Smooth muscle cell (in vitro differentiated cells): Measurements from ENCODE around the gene GJB4. TPM values are rescaled to one million over a fixed set of nuclear protein-coding genes. Genes with fewer than 3 reads are reported as not detected.

Experiments
- DNase-seq: peaks from one replicate; lab custom pipeline; 2025; ENCODE audit not compliant: unreplicated experiment; lab: John Stamatoyannopoulos, UW
- H2AFZ ChIP-seq: fragments of 200-600 bp; sonication (generic); 2 replicates; pipeline ENCODE4 v1.6.0; 2016; ENCODE audit warnings: antibody characterized with exemption, low read depth, mild to moderate bottlenecking
- H3F3A ChIP-seq: fragments of 200-600 bp; sonication (generic); 2 replicates; pipeline ENCODE4 v1.6.0; 2017; ENCODE audit warnings: antibody characterized with exemption, low read depth
- H3K27ac ChIP-seq: fragments of 200-600 bp; sonication (generic); 2 replicates; pipeline ENCODE4 v1.5.1; 2016; ENCODE audit warnings: low read depth, mild to moderate bottlenecking
- H3K27me3 ChIP-seq: fragments of 200-600 bp; sonication (generic); 2 replicates; pipeline ENCODE4 v1.6.1; 2016; ENCODE audit warnings: low read depth, mild to moderate bottlenecking
- H3K36me3 ChIP-seq: fragments of 200-600 bp; sonication (generic); 2 replicates; pipeline ENCODE4 v1.5.1; 2016; ENCODE audit warnings: low read depth
- H3K4me1 ChIP-seq: fragments of 200-600 bp; sonication (generic); 2 replicates; pipeline ENCODE4 v1.5.1; 2016; ENCODE audit warnings: low read depth
- H3K4me2 ChIP-seq: fragments of 200-600 bp; sonication (generic); 2 replicates; pipeline ENCODE4 v1.6.0; 2016; ENCODE audit warnings: mild to moderate bottlenecking
- H3K4me3 ChIP-seq: fragments of 200-600 bp; sonication (generic); 2 replicates; pipeline ENCODE4 v1.5.1; 2016; ENCODE audit warnings: mild to moderate bottlenecking
- H3K79me2 ChIP-seq: fragments of 200-600 bp; sonication (generic); 2 replicates; pipeline ENCODE4 v1.6.0; 2016; ENCODE audit warnings: low read depth, mild to moderate bottlenecking
- H3K9ac ChIP-seq: fragments of 200-600 bp; sonication (generic); 2 replicates; pipeline ENCODE4 v1.6.0; 2016; ENCODE audit warnings: low read depth
- H3K9me3 ChIP-seq: fragments of 200-600 bp; sonication (generic); replicated peaks from 2 replicates; pipeline ENCODE4 v1.5.1; 2016; ENCODE audit warnings: low read depth
- H4K20me1 ChIP-seq: fragments of 200-600 bp; sonication (generic); 2 replicates; pipeline ENCODE4 v1.6.0; 2016; ENCODE audit warnings: low read depth
- WGBS: methylation state at CpG from one replicate; pipeline ENCODE4 v1.1.7; 2016; ENCODE audit warnings: low lambda C conversion rate; 5-methylcytosine and 5-hydroxymethylcytosine counted together
- polyA plus RNA-seq: library from polyadenylated mRNA; unstranded; fragments of >200 nt; fragmentation: Nextera tagmentation; extraction: Ambion mirVana; gene quantifications from 2 replicates; pipeline ENCODE4 v1.2.1, GENCODE V29; 2016
- total RNA-seq: library from RNA; depleted of rRNA; stranded (reverse); fragments of >200 nt; gene quantifications from 2 replicates; pipeline ENCODE4 v1.2.3, GENCODE V29; 2014
- TF ChIP-seq, protein P1 (sequence below): fragments of 200-600 bp; sonication (generic); IDR thresholded peaks from 2 replicates; pipeline ENCODE4 v1.5.1; 2017; ENCODE audit warnings: borderline replicate concordance, mild to moderate bottlenecking, antibody characterized with exemption; ENCODE audit not compliant: insufficient read depth, poor library complexity, severe bottlenecking

GJB4 gene
- total and polyA plus RNA-seq, 2 experiments from 2014 or later: 0.67 TPM; not detected in 1

DNA sequence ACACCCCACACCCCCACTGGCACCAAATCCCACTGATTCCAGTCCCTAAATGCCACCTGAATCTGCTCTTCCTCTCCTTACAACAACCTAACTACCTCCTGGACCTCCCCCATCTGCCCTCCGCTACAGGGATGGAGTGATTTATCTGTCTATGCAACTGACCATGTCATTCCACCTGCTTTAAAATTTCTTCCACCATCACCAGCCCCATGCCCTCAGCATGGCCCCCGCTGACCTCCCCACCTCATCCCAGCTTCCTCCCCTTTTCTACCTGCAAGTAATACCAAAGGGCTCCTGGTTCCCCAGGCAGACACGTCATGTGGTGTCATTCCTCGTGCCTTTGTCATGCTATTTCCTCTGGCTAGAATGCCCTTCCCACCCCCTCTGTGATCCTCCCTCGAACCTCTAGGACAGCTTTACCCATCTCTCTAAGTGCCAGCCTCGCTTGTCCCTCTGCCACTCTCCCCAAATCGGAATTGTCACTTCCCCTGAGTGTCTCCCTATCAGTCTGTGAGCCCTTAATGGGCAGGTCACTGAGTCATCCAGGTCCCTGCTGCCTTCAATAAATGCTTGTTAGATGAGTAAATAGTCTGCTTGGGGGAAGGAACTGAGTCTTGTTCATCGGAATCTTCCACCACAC lies 3.7 kb downstream of the GJB4 start:
- 23% methylated on average over 8 of the region's 8 CpGs for WGBS
- Histone ChIP-seq H2AFZ (no peak overlapping the region), H3K9me3 (no peaks in the 10 kb centered on the region), H3K4me2 (peak overlapping the region; percentile 60), H3F3A (no peaks in the 10 kb centered on the region), H4K20me1 (no peaks in the 10 kb centered on the region), H3K4me3 (no peak overlapping the region), H3K36me3 (no peaks in the 10 kb centered on the region), H3K27ac (peak overlapping the region; percentile 86), H3K4me1 (no peaks in the 10 kb centered on the region), H3K27me3 (no peaks in the 10 kb centered on the region), H3K9ac (peak overlapping the region; percentile 20), H3K79me2 (no peaks in the 10 kb centered on the region)
- TF ChIP-seq, protein P1, sequence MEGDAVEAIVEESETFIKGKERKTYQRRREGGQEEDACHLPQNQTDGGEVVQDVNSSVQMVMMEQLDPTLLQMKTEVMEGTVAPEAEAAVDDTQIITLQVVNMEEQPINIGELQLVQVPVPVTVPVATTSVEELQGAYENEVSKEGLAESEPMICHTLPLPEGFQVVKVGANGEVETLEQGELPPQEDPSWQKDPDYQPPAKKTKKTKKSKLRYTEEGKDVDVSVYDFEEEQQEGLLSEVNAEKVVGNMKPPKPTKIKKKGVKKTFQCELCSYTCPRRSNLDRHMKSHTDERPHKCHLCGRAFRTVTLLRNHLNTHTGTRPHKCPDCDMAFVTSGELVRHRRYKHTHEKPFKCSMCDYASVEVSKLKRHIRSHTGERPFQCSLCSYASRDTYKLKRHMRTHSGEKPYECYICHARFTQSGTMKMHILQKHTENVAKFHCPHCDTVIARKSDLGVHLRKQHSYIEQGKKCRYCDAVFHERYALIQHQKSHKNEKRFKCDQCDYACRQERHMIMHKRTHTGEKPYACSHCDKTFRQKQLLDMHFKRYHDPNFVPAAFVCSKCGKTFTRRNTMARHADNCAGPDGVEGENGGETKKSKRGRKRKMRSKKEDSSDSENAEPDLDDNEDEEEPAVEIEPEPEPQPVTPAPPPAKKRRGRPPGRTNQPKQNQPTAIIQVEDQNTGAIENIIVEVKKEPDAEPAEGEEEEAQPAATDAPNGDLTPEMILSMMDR: no peak
- no peak for DNase-seq

DNA sequence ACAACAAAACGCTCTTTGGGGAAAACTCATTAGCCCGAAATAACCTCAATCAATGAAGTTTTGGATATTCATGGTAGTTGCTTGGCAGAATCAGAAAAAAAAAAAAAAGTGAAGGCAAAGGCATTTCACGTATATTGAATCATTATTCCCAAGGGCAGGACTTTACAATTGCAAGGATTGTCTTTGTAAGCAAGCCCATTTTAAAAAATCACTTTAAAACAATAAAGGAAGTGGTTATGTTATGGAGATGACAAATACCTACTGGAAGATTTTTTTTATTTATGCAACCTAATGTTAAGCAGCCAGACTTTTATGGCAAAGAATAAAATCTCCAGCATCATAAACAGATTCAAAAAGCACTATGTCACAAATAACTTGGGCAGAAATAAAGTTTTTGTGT lies 9.3 kb downstream of the GJB4 start:
- Histone ChIP-seq H3K4me1 (no peaks in the 10 kb centered on the region), H3K4me3 (no peak overlapping the region), H3K27me3 (no peaks in the 10 kb centered on the region), H2AFZ (no peak overlapping the region), H3F3A (no peaks in the 10 kb centered on the region), H3K36me3 (no peaks in the 10 kb centered on the region), H3K79me2 (no peaks in the 10 kb centered on the region), H4K20me1 (no peaks in the 10 kb centered on the region), H3K4me2 (no peak overlapping the region), H3K9me3 (no peaks in the 10 kb centered on the region), H3K27ac (no peak overlapping the region), H3K9ac (no peak overlapping the region)
- no peak for DNase-seq
- TF ChIP-seq, protein P1: no peak
- WGBS: 77% methylated on average over 3 of the region's 3 CpGs

DNA sequence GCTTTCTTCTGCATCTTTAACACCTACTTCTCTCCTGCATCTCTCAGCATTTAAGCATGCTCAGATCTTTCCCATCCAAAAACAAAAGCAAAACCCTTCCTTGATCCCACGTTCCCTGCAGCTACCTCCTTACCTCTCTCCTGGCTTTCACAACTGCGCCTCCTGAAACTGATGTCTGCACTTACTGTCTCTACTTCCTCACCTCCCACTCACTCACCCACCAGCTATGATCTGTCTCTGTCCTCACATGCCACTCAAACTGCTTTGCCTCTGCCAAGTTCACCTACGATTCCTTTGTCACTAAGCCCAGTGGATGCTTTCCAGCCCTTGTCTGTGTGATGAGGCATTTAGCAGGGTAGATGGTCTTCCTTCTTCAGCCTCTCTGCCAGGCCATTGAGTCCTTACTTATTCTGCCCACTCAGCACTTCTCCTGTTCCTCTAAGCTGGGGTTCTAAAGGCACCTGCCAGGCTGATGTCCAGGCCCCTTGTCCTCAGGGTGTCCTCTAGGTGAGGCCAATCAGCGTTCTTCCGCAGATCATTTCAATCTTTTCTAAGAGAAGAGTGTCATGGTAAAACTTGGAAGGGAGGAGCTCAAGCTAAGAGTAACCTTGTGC lies 11.5 kb downstream of the GJB4 start:
- Histone ChIP-seq H3F3A (no peaks in the 10 kb centered on the region), H3K36me3 (no peaks in the 10 kb centered on the region), H3K27me3 (no peaks in the 10 kb centered on the region), H3K79me2 (no peaks in the 10 kb centered on the region), H3K4me2 (peak overlapping the region; percentile 36), H3K27ac (no peak overlapping the region), H4K20me1 (no peaks in the 10 kb centered on the region), H3K4me1 (no peaks in the 10 kb centered on the region), H3K9me3 (no peaks in the 10 kb centered on the region), H3K4me3 (no peak overlapping the region), H3K9ac (no peak overlapping the region), H2AFZ (no peak overlapping the region)
- TF ChIP-seq, protein P1: no peak
- 80% methylated on average over 5 of the region's 5 CpGs for WGBS
- DNase-seq: no peak
